Tibial nerve (tissue), 4 donors: ENCODE data around the gene TBC1D22A.

Experiments
- CTCF ChIP-seq, 5 experiments: fragments of 200-600 bp in 3 of 5; fragments of 450-650 bp in 2 of 5; sonication (generic) in 3 of 5; IDR thresholded peaks; one replicate each; pipeline ENCODE4 v1.5.1; 2016 to 2019; ENCODE audit warnings: antibody characterized with exemption in 5 of 5, mild to moderate bottlenecking in 3 of 5, moderate library complexity in 2 of 5
- EP300 ChIP-seq, 2 donors: sonication (generic); formaldehyde crosslinking; IDR thresholded peaks; one replicate each; pipeline ENCODE4 v1.6.1; 2017; ENCODE audit warnings: antibody characterized with exemption in 2 of 2, mild to moderate bottlenecking in 1 of 2
- POLR2A ChIP-seq, 2 donors: fragments of 450-650 bp; IDR thresholded peaks; one replicate each; pipeline ENCODE4 v1.6.1; 2017; ENCODE audit warnings: antibody characterized with exemption in 2 of 2, mild to moderate bottlenecking in 2 of 2, moderate library complexity in 2 of 2

- TF ChIP-seq CTCF (IDR thresholded peaks at IDR 0.05) (no peak), POLR2A (IDR thresholded peaks at IDR 0.05) (no peak), EP300 (IDR thresholded peaks at IDR 0.05) (no peak)
These were observed 249.4 kb downstream of the TBC1D22A start for GRCh38 chr22:47011859-47012258.
